Measurements from ENCODE around the gene ETV7. TPM values are rescaled to one million over a fixed set of nuclear protein-coding genes. Genes with fewer than 3 reads are reported as not detected.
"Not testable (repeated sequence)": the region's sequence is repeated elsewhere in the genome, so short reads cannot be mapped to it uniquely, and the experiment has no call there.

The ETV7 gene
- total and polyA plus RNA-seq, 2 donors = 4.4 to 5.5 TPM

DNA sequence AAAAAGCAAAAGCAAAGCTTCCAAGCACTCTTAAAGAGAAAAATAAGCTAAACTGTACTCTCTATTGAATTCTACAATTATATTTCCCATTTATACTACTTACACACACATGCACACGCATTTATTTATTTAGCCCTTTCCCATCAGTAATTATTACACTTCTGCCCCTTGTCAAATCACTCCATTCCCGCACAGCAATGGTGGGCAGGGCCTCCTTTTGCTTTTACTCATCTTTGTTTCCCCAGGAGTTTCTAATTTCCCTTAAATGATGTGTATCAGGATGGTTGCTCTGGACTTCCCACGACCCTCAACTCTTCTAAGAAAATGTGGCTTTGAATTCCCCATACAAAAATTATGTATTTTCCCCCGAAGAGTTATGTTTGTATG is 35.2 kb upstream of the ETV7 start:
- Histone ChIP-seq H3K9me3 (ENCODE audit: control insufficient read depth in 2 of 2, insufficient read depth in 1 of 2, low read length in 1 of 2) (no peaks in the 10 kb centered on the region), H3K4me3 (ENCODE audit: low read length in 2 of 2) (peak overlapping the region; percentile 65 to 74), H3K27ac (ENCODE audit: low read depth in 1 of 2, low read length in 1 of 2) (peak overlapping the region in 1 of 2 donors; percentile 83), H3K36me3 (ENCODE audit: control insufficient read depth in 2 of 2, insufficient read depth in 2 of 2, low read length in 1 of 2) (no peaks in the 10 kb centered on the region), H3K27me3 (ENCODE audit: control insufficient read depth in 2 of 2, insufficient read depth in 1 of 2, low read length in 1 of 2) (no peaks in the 10 kb centered on the region), H3K4me1 (ENCODE audit: control insufficient read depth in 2 of 2, insufficient read depth in 2 of 2, low read length in 2 of 2) (peaks cover 7 to 14% of the 10 kb centered on the region in 2 donors)
- no peak for DNase-seq (ENCODE audit: low read depth in 6 of 9, low spot score in 9 of 9)
- 31% methylated on average over 4 of the region's 4 CpGs for WGBS

DNA sequence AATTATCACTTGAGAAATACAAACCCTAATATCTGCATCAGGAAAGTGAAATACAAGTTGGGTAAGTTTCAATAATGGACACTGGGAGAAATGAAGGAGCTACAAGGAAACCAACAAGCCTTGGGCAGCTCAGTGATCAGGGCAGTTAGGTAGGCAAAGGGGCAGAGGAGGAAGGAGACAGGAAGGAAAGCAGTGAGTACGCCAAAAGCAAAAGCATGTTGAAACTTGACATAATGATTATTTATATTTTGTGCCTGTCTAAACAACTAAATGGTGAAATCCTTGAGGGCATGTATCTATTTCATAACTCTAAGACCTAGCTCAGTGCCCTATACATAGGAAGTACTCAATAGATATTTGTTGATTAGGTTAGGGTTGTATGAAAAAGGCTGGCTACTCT is 31.8 kb upstream of the ETV7 start:
- DNase-seq (ENCODE audit: low read depth in 6 of 9, low spot score in 9 of 9) = no peak
- 92% methylated on average over 1 of the region's 1 CpG for WGBS

DNA sequence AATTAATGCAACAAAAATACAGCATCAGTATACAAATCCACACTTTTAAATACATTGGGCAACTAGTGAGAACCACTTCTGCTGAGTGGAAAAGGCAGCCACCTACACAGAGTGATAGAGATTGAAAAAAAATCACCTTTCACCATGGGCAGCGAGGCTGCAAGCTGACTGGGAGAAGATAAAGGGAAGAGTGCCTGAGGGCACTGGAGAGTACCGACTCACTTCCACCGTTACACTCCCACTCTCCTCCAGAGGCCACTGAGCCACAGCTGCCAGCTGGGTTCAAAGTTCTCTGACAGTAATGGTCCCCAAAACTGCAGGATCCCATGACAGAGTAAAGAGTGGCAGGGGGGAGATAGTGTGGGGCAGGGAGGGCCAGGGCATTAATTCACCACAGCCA is 31.1 kb upstream of the ETV7 start:
- Histone ChIP-seq H3K27me3 (ENCODE audit: control insufficient read depth in 2 of 2, insufficient read depth in 1 of 2, low read length in 1 of 2) (no peaks in the 10 kb centered on the region), H3K9me3 (ENCODE audit: control insufficient read depth in 2 of 2, insufficient read depth in 1 of 2, low read length in 1 of 2) (peaks cover 0 to 2% of the 10 kb centered on the region in 2 donors), H3K27ac (ENCODE audit: low read depth in 1 of 2, low read length in 1 of 2) (no peak overlapping the region), H3K4me3 (ENCODE audit: low read length in 2 of 2) (no peak overlapping the region), H3K4me1 (ENCODE audit: control insufficient read depth in 2 of 2, insufficient read depth in 2 of 2, low read length in 2 of 2) (peaks cover 4 to 7% of the 10 kb centered on the region in 2 donors), H3K36me3 (ENCODE audit: control insufficient read depth in 2 of 2, insufficient read depth in 2 of 2, low read length in 1 of 2) (no peaks in the 10 kb centered on the region)
- 94% methylated on average over 3 of the region's 3 CpGs for WGBS
- DNase-seq (ENCODE audit: low read depth in 6 of 9, low spot score in 9 of 9) = no peak

More for the DNA sequence above, 31.8 kb upstream of the ETV7 start:
- Histone ChIP-seq H3K4me1 (ENCODE audit: control insufficient read depth in 2 of 2, insufficient read depth in 2 of 2, low read length in 2 of 2) (peaks cover 7 to 14% of the 10 kb centered on the region in 2 donors), H3K36me3 (ENCODE audit: control insufficient read depth in 2 of 2, insufficient read depth in 2 of 2, low read length in 1 of 2) (no peaks in the 10 kb centered on the region), H3K9me3 (ENCODE audit: control insufficient read depth in 2 of 2, insufficient read depth in 1 of 2, low read length in 1 of 2) (no peaks in the 10 kb centered on the region), H3K27me3 (ENCODE audit: control insufficient read depth in 2 of 2, insufficient read depth in 1 of 2, low read length in 1 of 2) (no peaks in the 10 kb centered on the region), H3K27ac (ENCODE audit: low read depth in 1 of 2, low read length in 1 of 2) (no peak overlapping the region), H3K4me3 (ENCODE audit: low read length in 2 of 2) (no peak overlapping the region)

DNA sequence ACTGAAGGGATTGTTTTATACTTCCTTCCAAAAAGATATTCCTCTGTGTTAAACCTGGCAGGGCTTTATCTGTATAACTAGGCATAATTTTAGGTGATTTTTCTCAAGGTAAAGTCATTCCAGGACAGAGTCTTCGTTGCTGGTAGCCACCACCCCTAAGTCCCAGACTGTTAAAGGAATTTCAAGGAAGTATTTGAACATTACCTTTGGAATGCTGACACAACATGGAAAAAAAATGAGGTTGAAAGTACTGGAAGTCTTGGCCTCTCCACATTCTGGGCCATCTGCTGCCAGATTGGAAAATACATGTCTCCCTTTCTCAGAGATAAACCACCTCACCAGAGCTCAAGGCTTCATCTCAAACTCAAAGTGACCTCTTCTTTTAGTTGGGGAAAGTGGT is 27.0 kb upstream of the ETV7 start:
- no peak for DNase-seq (ENCODE audit: low read depth in 6 of 9, low spot score in 9 of 9)

DNA sequence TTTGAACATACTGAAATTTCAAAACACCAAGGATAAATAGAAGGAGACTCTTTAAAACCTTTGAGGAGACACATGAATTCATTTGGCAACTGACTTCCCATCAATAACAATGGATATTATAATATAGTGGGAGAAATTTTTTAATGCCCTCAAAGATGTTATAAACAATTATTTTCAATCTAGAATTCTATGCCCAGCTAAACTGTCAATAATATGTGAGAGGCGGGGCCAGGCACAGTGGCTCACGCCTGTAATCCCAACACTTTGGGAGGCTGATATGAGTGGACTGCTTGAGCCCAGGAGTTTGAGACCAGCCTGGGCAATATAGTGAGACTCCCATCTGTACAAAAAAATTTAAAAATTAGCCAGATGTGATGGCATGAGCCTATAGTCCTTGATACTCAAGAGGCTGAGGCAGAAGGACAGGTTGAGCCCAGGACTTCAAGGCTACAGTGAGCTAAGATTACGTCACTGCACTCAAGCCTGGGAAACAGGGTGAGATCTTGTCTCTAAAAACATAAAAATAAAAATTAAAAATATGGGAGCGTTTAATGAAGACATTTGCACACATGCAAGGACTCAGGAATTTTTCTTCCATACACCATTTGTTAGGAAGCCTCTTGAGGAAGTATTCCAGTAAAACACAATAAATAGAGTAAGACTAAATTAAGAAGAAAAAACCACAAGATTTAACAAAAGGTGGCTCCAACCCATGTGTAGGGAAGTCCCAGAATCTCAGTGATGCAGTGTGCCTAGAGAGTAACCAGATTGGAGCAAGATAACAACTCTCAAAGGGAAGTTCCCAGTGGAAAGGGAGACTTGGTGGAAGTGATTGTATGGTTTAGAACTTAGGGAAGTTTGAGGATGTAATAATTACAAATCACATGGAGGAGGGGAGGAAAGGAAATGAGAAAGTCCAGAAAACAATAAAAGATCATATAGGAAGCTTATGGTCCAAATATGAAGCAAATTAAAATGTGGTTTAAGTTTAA is 26.3 kb upstream of the ETV7 start:
- Histone ChIP-seq H3K27me3 (ENCODE audit: control insufficient read depth in 2 of 2, insufficient read depth in 1 of 2, low read length in 1 of 2) (no peaks in the 10 kb centered on the region), H3K4me3 (ENCODE audit: low read length in 2 of 2) (no peak overlapping the region), H3K9me3 (ENCODE audit: control insufficient read depth in 2 of 2, insufficient read depth in 1 of 2, low read length in 1 of 2) (peaks cover 0 to 4% of the 10 kb centered on the region in 2 donors), H3K36me3 (ENCODE audit: control insufficient read depth in 2 of 2, insufficient read depth in 2 of 2, low read length in 1 of 2) (no peaks in the 10 kb centered on the region), H3K27ac (ENCODE audit: low read depth in 1 of 2, low read length in 1 of 2) (no peak overlapping the region), H3K4me1 (ENCODE audit: control insufficient read depth in 2 of 2, insufficient read depth in 2 of 2, low read length in 2 of 2) (no peaks in the 10 kb centered on the region)
- DNase-seq (ENCODE audit: low read depth in 6 of 9, low spot score in 9 of 9) = no peak
- over 99% methylated on average over 4 of the region's 4 CpGs for WGBS

More for the DNA sequence above, 27.0 kb upstream of the ETV7 start:
- Histone ChIP-seq H3K27me3 (ENCODE audit: control insufficient read depth in 2 of 2, insufficient read depth in 1 of 2, low read length in 1 of 2) (no peaks in the 10 kb centered on the region), H3K36me3 (ENCODE audit: control insufficient read depth in 2 of 2, insufficient read depth in 2 of 2, low read length in 1 of 2) (no peaks in the 10 kb centered on the region), H3K27ac (ENCODE audit: low read depth in 1 of 2, low read length in 1 of 2) (no peak overlapping the region), H3K4me3 (ENCODE audit: low read length in 2 of 2) (no peak overlapping the region), H3K4me1 (ENCODE audit: control insufficient read depth in 2 of 2, insufficient read depth in 2 of 2, low read length in 2 of 2) (no peaks in the 10 kb centered on the region), H3K9me3 (ENCODE audit: control insufficient read depth in 2 of 2, insufficient read depth in 1 of 2, low read length in 1 of 2) (peaks cover 0 to 4% of the 10 kb centered on the region in 2 donors)
- 88% methylated on average over 1 of the region's 1 CpG for WGBS

DNA sequence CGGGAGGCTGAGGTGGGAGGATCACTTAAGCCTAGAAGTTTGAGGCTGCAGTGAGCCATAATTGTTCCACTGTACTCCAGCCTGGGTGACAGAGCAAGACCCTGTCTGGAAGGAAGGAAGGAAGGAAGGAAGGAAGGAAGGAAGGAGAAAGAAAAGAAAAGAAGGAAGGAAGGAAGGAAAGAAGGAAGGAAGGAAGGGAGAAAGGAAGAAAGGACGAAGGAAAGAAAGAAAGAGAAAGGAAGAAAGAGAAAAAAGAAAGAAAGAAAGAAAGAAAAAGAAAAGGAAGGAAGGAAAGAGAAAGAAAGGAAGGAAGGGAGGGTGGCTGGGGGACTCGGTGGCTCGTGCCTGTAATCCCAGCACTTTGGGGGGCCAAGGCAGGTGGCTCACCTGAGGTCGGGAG is 22.2 kb upstream of the ETV7 start:
- H3K9me3 ChIP-seq (ENCODE audit: control insufficient read depth in 2 of 2, insufficient read depth in 1 of 2, low read length in 1 of 2); H3K27me3 ChIP-seq (ENCODE audit: control insufficient read depth in 2 of 2, insufficient read depth in 1 of 2, low read length in 1 of 2); DNase-seq (ENCODE audit: low read depth in 6 of 9, low spot score in 9 of 9); H3K4me3 ChIP-seq (ENCODE audit: low read length in 2 of 2); H3K36me3 ChIP-seq (ENCODE audit: control insufficient read depth in 2 of 2, insufficient read depth in 2 of 2, low read length in 1 of 2); H3K4me1 ChIP-seq (ENCODE audit: control insufficient read depth in 2 of 2, insufficient read depth in 2 of 2, low read length in 2 of 2); H3K27ac ChIP-seq (ENCODE audit: low read depth in 1 of 2, low read length in 1 of 2): not testable (repeated sequence)
- WGBS = 88% methylated on average over 5 of the region's 5 CpGs

DNA sequence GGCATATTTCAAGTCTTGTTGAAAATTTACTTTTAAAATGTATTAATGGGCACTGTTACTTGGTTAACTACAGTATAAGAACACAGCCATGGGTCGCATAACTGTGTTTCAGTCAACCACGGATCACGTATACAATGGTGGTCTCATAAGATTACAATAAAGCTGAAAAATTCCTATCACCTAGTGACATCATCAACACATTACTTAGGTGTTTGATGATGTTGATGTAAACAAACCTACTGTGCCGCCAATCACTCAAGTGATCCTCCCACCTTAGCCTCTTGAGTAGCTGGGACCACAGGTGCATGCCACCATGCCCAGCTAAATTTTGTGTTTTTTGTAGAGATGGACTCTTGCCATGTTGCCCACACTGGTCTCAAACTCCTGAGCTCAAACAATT is 16.7 kb upstream of the ETV7 start:
- Histone ChIP-seq H3K27ac (ENCODE audit: low read depth in 1 of 2, low read length in 1 of 2) (no peak overlapping the region), H3K36me3 (ENCODE audit: control insufficient read depth in 2 of 2, insufficient read depth in 2 of 2, low read length in 1 of 2) (no peaks in the 10 kb centered on the region), H3K4me1 (ENCODE audit: control insufficient read depth in 2 of 2, insufficient read depth in 2 of 2, low read length in 2 of 2) (no peaks in the 10 kb centered on the region), H3K27me3 (ENCODE audit: control insufficient read depth in 2 of 2, insufficient read depth in 1 of 2, low read length in 1 of 2) (no peaks in the 10 kb centered on the region), H3K9me3 (ENCODE audit: control insufficient read depth in 2 of 2, insufficient read depth in 1 of 2, low read length in 1 of 2) (no peaks in the 10 kb centered on the region), H3K4me3 (ENCODE audit: low read length in 2 of 2) (no peak overlapping the region)
- 95% methylated on average over 4 of the region's 4 CpGs for WGBS
- no peak for DNase-seq (ENCODE audit: low read depth in 6 of 9, low spot score in 9 of 9)

DNA sequence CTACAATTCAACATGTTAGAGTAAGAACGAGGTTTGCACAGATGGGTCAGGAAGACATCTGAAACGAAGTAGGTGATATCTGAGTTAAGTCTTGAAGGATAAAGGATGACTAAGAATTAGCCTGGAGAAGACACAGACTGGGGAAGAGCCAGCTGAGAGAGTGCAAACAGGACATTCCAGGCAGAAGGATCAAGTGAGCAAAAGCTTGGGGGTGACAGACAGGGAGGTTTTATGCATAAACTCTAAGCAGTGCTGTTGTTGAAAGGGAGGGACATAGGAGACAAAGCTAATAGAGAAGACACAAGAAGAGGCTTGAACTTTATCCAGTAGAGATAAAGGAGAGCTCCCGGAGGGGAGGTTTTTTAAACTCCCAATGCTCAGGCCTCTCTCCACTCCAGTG is 15.0 kb upstream of the ETV7 start:
- Histone ChIP-seq H3K9me3 (ENCODE audit: control insufficient read depth in 2 of 2, insufficient read depth in 1 of 2, low read length in 1 of 2) (no peaks in the 10 kb centered on the region), H3K27ac (ENCODE audit: low read depth in 1 of 2, low read length in 1 of 2) (no peak overlapping the region), H3K27me3 (ENCODE audit: control insufficient read depth in 2 of 2, insufficient read depth in 1 of 2, low read length in 1 of 2) (no peaks in the 10 kb centered on the region), H3K4me3 (ENCODE audit: low read length in 2 of 2) (no peak overlapping the region), H3K4me1 (ENCODE audit: control insufficient read depth in 2 of 2, insufficient read depth in 2 of 2, low read length in 2 of 2) (no peaks in the 10 kb centered on the region), H3K36me3 (ENCODE audit: control insufficient read depth in 2 of 2, insufficient read depth in 2 of 2, low read length in 1 of 2) (no peaks in the 10 kb centered on the region)
- no peak for DNase-seq (ENCODE audit: low read depth in 6 of 9, low spot score in 9 of 9)
- WGBS = 94% methylated on average over 3 of the region's 3 CpGs

DNA sequence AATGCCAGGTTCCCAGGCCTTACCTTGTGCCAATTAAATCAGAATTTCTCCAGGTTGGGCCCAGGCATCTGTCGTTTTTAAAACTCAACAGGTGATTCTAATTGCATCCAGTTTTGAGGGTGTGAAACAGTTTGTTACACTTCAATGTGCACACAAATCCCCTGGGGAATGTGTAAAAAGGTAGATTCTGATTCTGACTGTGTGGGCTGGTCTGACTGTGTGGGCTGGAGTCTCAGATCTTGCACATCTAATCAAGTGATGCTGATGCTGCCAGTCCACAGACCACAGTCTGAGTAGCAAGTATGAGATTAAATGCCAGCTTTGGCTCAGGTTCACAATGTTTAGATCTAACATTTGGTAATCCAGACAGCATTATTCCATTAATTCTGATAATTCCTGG is 12.5 kb upstream of the ETV7 start:
- no peak for DNase-seq (ENCODE audit: low read depth in 6 of 9, low spot score in 9 of 9)
- no peaks in the 10 kb centered on the region for H3K4me1 ChIP-seq (ENCODE audit: control insufficient read depth in 2 of 2, insufficient read depth in 2 of 2, low read length in 2 of 2)
- no peaks in the 10 kb centered on the region for H3K36me3 ChIP-seq (ENCODE audit: control insufficient read depth in 2 of 2, insufficient read depth in 2 of 2, low read length in 1 of 2)
- peaks cover 0 to 3% of the 10 kb centered on the region in 2 donors for H3K27me3 ChIP-seq (ENCODE audit: control insufficient read depth in 2 of 2, insufficient read depth in 1 of 2, low read length in 1 of 2)
- no peaks in the 10 kb centered on the region for H3K9me3 ChIP-seq (ENCODE audit: control insufficient read depth in 2 of 2, insufficient read depth in 1 of 2, low read length in 1 of 2)
- no peak overlapping the region for H3K4me3 ChIP-seq (ENCODE audit: low read length in 2 of 2)
- no peak overlapping the region for H3K27ac ChIP-seq (ENCODE audit: low read depth in 1 of 2, low read length in 1 of 2)
- WGBS = 93% methylated on average over 1 of the region's 1 CpG

Measured in thymus (tissue), 11 donors.